Coronary artery (tissue), 2 donors: Measurements from ENCODE around the gene ZBTB40.

Experiments used
- DNase-seq: peaks from one replicate; pipeline ENCODE4 v3.0.0-alpha.2; 2017; ENCODE audit warnings: low spot score
- H3K27ac ChIP-seq, 2 donors: fragments of 200-600 bp; sonication (generic); one replicate each; pipeline ENCODE4 v1.5.1; 2016 to 2019
- H3K4me3 ChIP-seq: fragments of 200-600 bp; sonication (generic); 2 replicates; pipeline ENCODE4 v1.5.1; 2016; ENCODE audit warnings: mild to moderate bottlenecking, moderate library complexity
- CTCF ChIP-seq: fragments of 200-600 bp; sonication (generic); IDR thresholded peaks from one replicate; pipeline ENCODE4 v1.5.1; 2019; ENCODE audit warnings: antibody characterized with exemption

Gene ZBTB40

GRCh38 chr1:22527555-22528296 lies 76.1 kb downstream of the ZBTB40 start:
- H3K27ac ChIP-seq: peak overlapping the region in 1 of 2 donors; percentile 39
- no peak for DNase-seq
- no peak for TF ChIP-seq CTCF
- H3K4me3 ChIP-seq: no peak overlapping the region

GRCh38 chr1:22528451-22528850 lies 76.8 kb downstream of the ZBTB40 start:
- Histone ChIP-seq H3K27ac (peak overlapping the region in 1 of 2 donors; percentile 76), H3K4me3 (no peak overlapping the region)
- DNase-seq: no peak
- no peak for TF ChIP-seq CTCF

- no peak overlapping the region for H3K4me3 ChIP-seq
- no peak for TF ChIP-seq CTCF
- peak overlapping the region; percentile 71 to 76 for H3K27ac ChIP-seq
- DNase-seq: peak; percentile 82
These were observed 78.4 kb downstream of the ZBTB40 start for GRCh38 chr1:22529901-22530621.

- DNase-seq: no peak
- no peak overlapping the region for H3K4me3 ChIP-seq
- peak overlapping the region; percentile 71 to 76 for H3K27ac ChIP-seq
- no peak for TF ChIP-seq CTCF
These were observed 79.1 kb downstream of the ZBTB40 start for GRCh38 chr1:22530715-22531114.

GRCh38 chr1:22531251-22531650 lies 79.6 kb downstream of the ZBTB40 start:
- Histone ChIP-seq H3K27ac (peak overlapping the region; percentile 71 to 76), H3K4me3 (no peak overlapping the region)
- TF ChIP-seq CTCF: no peak
- no peak for DNase-seq

- Histone ChIP-seq H3K27ac (no peak overlapping the region), H3K4me3 (no peak overlapping the region)
- TF ChIP-seq CTCF: no peak
- DNase-seq: no peak
These were observed 81.7 kb downstream of the ZBTB40 start for GRCh38 chr1:22533244-22533895.
